CD4-positive, alpha-beta T cell treated with Interleukin-17A for 1 hour (primary cell): ENCODE measurements around the gene NMT2.

Experiments used
- DNase-seq: peaks from one replicate; pipeline ENCODE4 v3.0.0-alpha.2; 2020

NMT2 gene

GRCh38 chr10:15088428-15089261 lies 79.8 kb downstream of the NMT2 start, which contains the start of gene ACBD7:
TSS of gene ACBD7 (minus strand) at chr10:15088776. CDS start at chr10:15088728, 48 bp downstream.
- DNase-seq, result peak; percentile 79

GRCh38 chr10:15084502-15084922 lies 84.0 kb downstream of the NMT2 start:
- DNase-seq, result peak; percentile 74

- no peak for DNase-seq
Measured at GRCh38 chr10:15083674-15084501, 84.6 kb downstream of the NMT2 start.

- no peak for DNase-seq
Measured at GRCh38 chr10:15075421-15075820, 93.1 kb downstream of the NMT2 start.

GRCh38 chr10:15072358-15072757 lies 96.1 kb downstream of the NMT2 start:
- DNase-seq, result no peak

DNA sequence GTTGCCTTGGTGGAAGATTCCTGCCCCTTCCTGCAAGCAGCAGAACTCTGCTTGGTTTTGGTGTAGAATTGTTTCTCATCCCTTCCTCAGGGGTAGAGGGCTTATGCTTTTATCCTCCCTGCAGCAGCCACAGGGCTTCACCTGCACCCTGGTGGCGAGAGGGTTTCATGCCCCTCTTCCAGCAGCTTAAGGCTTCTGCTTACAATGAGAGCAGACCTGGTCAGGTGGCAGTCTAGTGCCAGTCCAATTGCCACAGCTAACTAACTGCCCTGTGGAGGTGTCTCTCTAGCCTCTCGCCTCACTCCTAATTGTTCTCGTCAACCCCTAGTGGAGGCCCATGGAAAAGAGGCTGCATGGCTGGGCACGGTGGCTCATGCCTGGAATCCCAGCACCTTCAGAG lies 99.3 kb downstream of the NMT2 start:
- no peak for DNase-seq

DNA sequence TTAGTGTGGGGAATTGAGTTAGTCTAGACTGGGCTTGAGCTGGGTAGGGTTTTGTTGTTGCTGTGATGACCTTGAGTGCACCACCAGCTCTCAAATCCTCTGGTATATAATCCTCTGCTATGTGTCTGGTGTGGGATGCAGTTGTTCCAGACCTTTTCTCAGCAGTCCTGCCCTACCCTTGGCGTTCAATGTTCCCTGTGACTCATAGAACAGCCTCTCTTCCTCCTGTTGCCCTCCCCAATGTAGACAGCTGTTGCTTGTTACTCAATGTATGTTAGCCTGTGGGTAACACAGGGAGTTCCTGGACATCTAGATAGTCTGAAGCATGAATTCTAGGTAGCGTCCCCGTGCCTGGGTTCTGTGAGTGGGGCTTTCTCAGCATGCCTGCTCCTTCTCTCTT lies 99.7 kb downstream of the NMT2 start:
- DNase-seq, result no peak

GRCh38 chr10:15067154-15067553 lies 101.3 kb downstream of the NMT2 start:
- DNase-seq, result no peak

GRCh38 chr10:15060638-15061037 lies 107.9 kb downstream of the NMT2 start:
- DNase-seq, result no peak

DNA sequence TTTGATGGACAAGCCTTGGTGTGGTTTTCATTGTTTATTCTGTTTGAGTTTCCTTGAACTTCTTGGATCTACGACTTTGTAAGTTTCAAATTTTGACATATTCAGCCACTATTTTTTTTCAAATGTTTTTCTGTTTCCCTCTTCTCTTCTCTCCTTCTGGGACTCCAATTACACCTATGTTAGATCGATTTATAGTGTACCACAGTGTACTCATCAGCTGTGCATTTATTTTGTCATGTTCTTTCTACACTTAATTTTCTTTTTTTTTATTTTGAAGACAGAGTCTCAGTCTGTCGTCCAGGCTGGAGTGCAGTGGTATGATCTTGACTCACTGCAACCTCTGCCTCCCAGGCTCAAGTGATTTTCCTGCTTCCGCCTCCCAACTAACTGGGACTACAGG lies 108.6 kb downstream of the NMT2 start:
- no peak for DNase-seq

DNA sequence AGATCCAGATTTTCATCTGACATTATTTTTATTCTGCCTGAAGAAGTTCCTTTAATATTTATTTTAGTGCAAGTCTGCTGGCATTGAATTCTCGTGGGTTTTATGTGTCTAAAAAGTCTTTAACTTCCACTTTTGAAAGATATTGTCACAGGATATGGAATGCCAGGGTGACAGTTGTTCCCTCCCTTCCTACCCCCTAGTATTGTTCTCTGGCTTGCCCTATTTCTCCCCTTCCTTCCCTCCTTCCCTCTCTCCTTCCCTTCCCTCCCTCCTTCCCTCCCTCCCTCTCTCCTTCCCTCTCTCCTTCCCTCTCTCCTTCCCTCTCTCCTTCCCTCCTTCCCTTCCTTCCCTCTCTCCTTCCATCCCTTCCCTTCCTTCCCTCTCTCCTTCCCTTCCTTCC lies 109.8 kb downstream of the NMT2 start:
- no peak for DNase-seq
